Spleen (tissue), 11 donors: ENCODE measurements around the gene OR2AG2. TPM values are rescaled to one million over a fixed set of nuclear protein-coding genes. Genes with fewer than 3 reads are reported as not detected.
A peak's percentile ranks its signal among the peaks of the same experiment; 100 is the strongest.

Experiments
- DNase-seq: peaks from one replicate; pipeline ENCODE4 v3.0.0-alpha.2; 2020
- H3K27ac ChIP-seq, 8 donors: fragments of 200-600 bp; sonication (generic) in 7 of 8; 1 replicate in 4 of 8; 2 replicates in 4 of 8; pipeline versions ENCODE4 v1.5.0 to v1.8.0; 2016 to 2021; ENCODE audit warnings: inconsistent platforms in 4 of 8, mild to moderate bottlenecking in 4 of 8, moderate library complexity in 1 of 8
- H3K27me3 ChIP-seq, 7 donors: fragments of 200-600 bp; sonication (generic) in 6 of 7; replicated peaks in 1 of 7; 1 replicate in 4 of 7; 2 replicates in 3 of 7; pipeline versions ENCODE4 v1.5.0 to v1.8.0; 2016 to 2021; ENCODE audit warnings: inconsistent platforms in 3 of 7, mild to moderate bottlenecking in 1 of 7
- H3K36me3 ChIP-seq, 6 donors: fragments of 200-600 bp; sonication (generic) in 5 of 6; 1 replicate in 4 of 6; 2 replicates in 2 of 6; pipeline versions ENCODE4 v1.5.0 to v1.8.0; 2016 to 2021; ENCODE audit warnings: inconsistent platforms in 2 of 6
- H3K4me1 ChIP-seq, 6 donors: fragments of 200-600 bp; sonication (generic) in 5 of 6; 1 replicate in 3 of 6; 2 replicates in 3 of 6; pipeline versions ENCODE4 v1.5.0 to v1.8.0; 2016 to 2021; ENCODE audit warnings: inconsistent platforms in 3 of 6
- H3K4me3 ChIP-seq, 8 donors: fragments of 200-600 bp; sonication (generic) in 7 of 8; 1 replicate in 4 of 8; 2 replicates in 4 of 8; pipeline versions ENCODE4 v1.5.0 to v1.8.0; 2016 to 2021; ENCODE audit warnings: inconsistent platforms in 4 of 8, mild to moderate bottlenecking in 4 of 8, moderate library complexity in 2 of 8
- H3K9me3 ChIP-seq, 8 donors: fragments of 200-600 bp; sonication (generic) in 7 of 8; 1 replicate in 4 of 8; 2 replicates in 4 of 8; pipeline versions ENCODE4 v1.5.0 to v1.8.0; 2016 to 2021; ENCODE audit warnings: inconsistent platforms in 4 of 8
- POLR2A ChIP-seq, 3 donors: fragments of 450-650 bp; IDR thresholded peaks; one replicate each; pipeline ENCODE4 v1.5.1; 2017; ENCODE audit warnings: antibody characterized with exemption in 3 of 3, mild to moderate bottlenecking in 1 of 3
- POLR2AphosphoS5 ChIP-seq, 3 donors: sonication (generic); formaldehyde crosslinking; IDR thresholded peaks; one replicate each; pipeline ENCODE4 v1.5.1; 2017; ENCODE audit warnings: antibody characterized with exemption in 3 of 3
- WGBS, 5 donors: extraction: QIAGEN DNeasy Blood & Tissue Kit in 3 of 5; methylation state at CpG; one replicate each; pipeline versions ENCODE4 v1.1.5 to v1.1.7; 2013 to 2018; 5-methylcytosine and 5-hydroxymethylcytosine counted together
- intact Hi-C: fragments of 100-400 bp; cut with DNase I; formaldehyde crosslinking; loops from one replicate; pipeline ENCODE4 v1.15.0; 2023; ENCODE audit warnings: low total_unique reads
- polyA plus RNA-seq, 3 donors: library from polyadenylated mRNA; stranded (reverse); fragments of 200-250 nt; gene quantifications; one replicate each; pipeline ENCODE4 v1.2.1, GENCODE V29; 2013
- total RNA-seq, 7 donors: library from RNA; depleted of rRNA in 3 of 7; stranded (reverse); fragments of >200 nt in 3 of 7; fragmentation: NEBNext Ultra II Directional in 4 of 7; extraction: Animal tissue kit (Norgen Biotek cat#: 25700) in 4 of 7; gene quantifications; one replicate each; pipeline versions ENCODE4 v1.1.0 to v1.2.1, GENCODE V29; 2016 to 2021
- TF ChIP-seq, protein P1 (sequence below), 11 experiments: fragments of 200-600 bp in 7 of 11; fragments of 450-650 bp in 4 of 11; sonication (generic) in 4 of 11; IDR thresholded peaks in 8 of 11; conservative IDR thresholded peaks in 3 of 11; 1 replicate in 7 of 11; 2 replicates in 4 of 11; pipeline versions ENCODE4 v1.4.0 to v1.8.0; 2016 to 2021; ENCODE audit warnings: antibody characterized with exemption in 11 of 11, inconsistent platforms in 4 of 11, mild to moderate bottlenecking in 1 of 11
- donor health status: healthy with polysubstance abuse.
- donor health status: DM: no; HTN: no; CAD: no; lungs with moderate emphysema.
- donor health status: DM: no; HTN: no; CAD: no.
- donor health status: Bipolar disorder and iron deficiency.
- donor health status: healthy.
- donor health status: DM: no; HTN: no; CAD: no.
- donor health status: DM: yes; HTN: yes; CAD: no.

The OR2AG2 gene
- total and polyA plus RNA-seq, 10 donors, result 0.03 to 0.34 (median 0.18) TPM; not detected in 4

- intact Hi-C loops, result no loop called here
- H3K36me3 ChIP-seq, result peaks cover 0 to 72% (median 2%) of the 10 kb centered on the region in 6 donors
- TF ChIP-seq POLR2AphosphoS5 (IDR thresholded peaks at IDR 0.05), result no peak
- no peak for DNase-seq
- peak overlapping the region in 5 of 8 donors; percentile 9 to 62 (median 45) for H3K27ac ChIP-seq
- no peak overlapping the region for H3K4me3 ChIP-seq
- H3K4me1 ChIP-seq, result peaks cover 23 to 69% (median 63%) of the 10 kb centered on the region in 6 donors
- peaks cover 0 to 3% (median 0%) of the 10 kb centered on the region in 8 donors for H3K9me3 ChIP-seq
- no peaks in the 10 kb centered on the region for H3K27me3 ChIP-seq
- WGBS, 5 donors, result 60 to 71% (median 69%) methylated on average over 3 of the region's 3 CpGs
These were observed 38.2 kb downstream of the OR2AG2 start for GRCh38 chr11:6733326-6734275.

DNA sequence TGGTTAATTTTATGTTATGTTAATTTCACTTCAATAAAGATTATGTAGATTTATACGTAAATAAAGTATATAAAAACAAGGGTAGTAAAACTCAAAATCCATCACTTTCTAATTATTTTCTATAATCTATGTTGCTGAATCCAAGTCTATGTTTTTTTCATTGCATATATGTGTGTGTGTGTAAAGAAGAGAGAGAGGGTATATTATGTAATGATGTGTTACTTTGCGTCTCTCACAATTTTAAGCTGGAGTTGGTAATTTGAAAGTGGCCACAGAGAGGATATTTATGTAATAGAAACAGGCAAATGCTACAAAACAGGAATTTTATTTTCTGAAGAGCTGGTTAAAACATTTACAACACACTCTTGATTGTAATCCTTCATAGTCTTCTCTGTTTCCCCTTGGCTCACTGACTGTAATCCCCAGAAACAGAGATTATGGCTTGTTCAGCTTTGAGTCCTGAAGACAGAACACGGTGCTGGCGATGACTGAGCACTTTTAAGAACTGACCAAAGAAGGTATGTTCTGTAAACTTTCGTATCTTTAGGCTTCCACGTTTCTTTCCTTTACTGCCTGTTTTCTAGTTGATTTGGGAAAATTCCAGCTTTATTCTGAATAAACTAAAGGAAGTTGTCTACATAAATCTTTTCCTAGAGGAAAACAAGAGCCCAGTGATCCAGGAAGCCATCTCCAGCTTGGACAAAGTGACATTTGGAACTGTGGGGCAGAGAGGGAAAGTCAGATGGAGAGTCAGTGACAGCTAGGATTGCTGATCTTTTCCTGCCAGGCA lies 43.6 kb downstream of the OR2AG2 start:
- Histone ChIP-seq H3K36me3 (peaks cover 0 to 70% (median 9%) of the 10 kb centered on the region in 6 donors), H3K4me3 (peak overlapping the region in 1 of 8 donors; percentile 2), H3K27me3 (no peaks in the 10 kb centered on the region), H3K4me1 (peaks cover 0 to 52% (median 32%) of the 10 kb centered on the region in 6 donors), H3K9me3 (peaks cover 0 to 46% (median 13%) of the 10 kb centered on the region in 8 donors), H3K27ac (peak overlapping the region in 7 of 8 donors; percentile 41 to 75 (median 58))
- no peak for DNase-seq
- intact Hi-C loops, result no loop called here
- WGBS, 5 donors, result 41 to 67% (median 58%) methylated on average over 6 of the region's 6 CpGs
- TF ChIP-seq, protein P1, sequence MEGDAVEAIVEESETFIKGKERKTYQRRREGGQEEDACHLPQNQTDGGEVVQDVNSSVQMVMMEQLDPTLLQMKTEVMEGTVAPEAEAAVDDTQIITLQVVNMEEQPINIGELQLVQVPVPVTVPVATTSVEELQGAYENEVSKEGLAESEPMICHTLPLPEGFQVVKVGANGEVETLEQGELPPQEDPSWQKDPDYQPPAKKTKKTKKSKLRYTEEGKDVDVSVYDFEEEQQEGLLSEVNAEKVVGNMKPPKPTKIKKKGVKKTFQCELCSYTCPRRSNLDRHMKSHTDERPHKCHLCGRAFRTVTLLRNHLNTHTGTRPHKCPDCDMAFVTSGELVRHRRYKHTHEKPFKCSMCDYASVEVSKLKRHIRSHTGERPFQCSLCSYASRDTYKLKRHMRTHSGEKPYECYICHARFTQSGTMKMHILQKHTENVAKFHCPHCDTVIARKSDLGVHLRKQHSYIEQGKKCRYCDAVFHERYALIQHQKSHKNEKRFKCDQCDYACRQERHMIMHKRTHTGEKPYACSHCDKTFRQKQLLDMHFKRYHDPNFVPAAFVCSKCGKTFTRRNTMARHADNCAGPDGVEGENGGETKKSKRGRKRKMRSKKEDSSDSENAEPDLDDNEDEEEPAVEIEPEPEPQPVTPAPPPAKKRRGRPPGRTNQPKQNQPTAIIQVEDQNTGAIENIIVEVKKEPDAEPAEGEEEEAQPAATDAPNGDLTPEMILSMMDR (IDR thresholded peaks at IDR 0.05 in 8 of 11, conservative IDR thresholded peaks at IDR 0.05 in 3 of 11), result no peak
- peak in 1 of 3 donors; percentile 24 for TF ChIP-seq POLR2AphosphoS5 (IDR thresholded peaks at IDR 0.05)
- TF ChIP-seq POLR2A (IDR thresholded peaks at IDR 0.05), result no peak

DNA sequence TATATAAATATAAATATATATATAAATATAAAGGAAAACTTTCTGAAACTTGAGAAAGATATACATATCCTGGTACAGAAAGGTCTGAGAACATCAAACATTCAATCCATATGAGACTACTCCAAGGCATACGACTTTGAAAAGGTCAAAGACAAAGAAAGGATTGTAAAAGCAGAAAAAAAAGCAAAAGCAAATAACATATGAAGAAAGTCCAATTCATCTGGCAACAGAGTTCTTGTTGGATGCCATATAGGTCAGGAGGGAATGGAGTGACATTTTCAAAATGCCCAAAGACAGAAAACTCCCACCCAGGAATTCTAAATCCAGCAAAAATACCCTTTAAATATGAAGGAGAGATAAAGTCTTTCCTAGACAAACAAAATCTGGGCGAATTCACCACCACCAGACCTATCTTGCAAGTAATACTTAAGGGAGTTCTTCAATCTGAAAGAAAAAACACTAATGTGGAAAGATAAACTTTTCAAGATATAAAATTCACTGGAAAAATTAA lies 46.3 kb downstream of the OR2AG2 start:
- 79 to 88% (median 85%) methylated on average over 2 of the region's 2 CpGs for WGBS, 5 donors
- Histone ChIP-seq H3K4me3 (no peak overlapping the region), H3K27me3 (no peaks in the 10 kb centered on the region), H3K9me3 (peaks cover 0 to 53% (median 15%) of the 10 kb centered on the region in 8 donors), H3K27ac (no peak overlapping the region), H3K4me1 (peaks cover 8 to 75% (median 48%) of the 10 kb centered on the region in 6 donors), H3K36me3 (peaks cover 0 to 86% (median 20%) of the 10 kb centered on the region in 6 donors)
- TF ChIP-seq POLR2A (IDR thresholded peaks at IDR 0.05) (no peak), POLR2AphosphoS5 (IDR thresholded peaks at IDR 0.05) (no peak)
- TF ChIP-seq, protein P1 (IDR thresholded peaks at IDR 0.05 in 8 of 11, conservative IDR thresholded peaks at IDR 0.05 in 3 of 11), result no peak
- DNase-seq, result no peak
- intact Hi-C loops, result no loop called here

GRCh38 chr11:6724013-6724412 lies 47.8 kb downstream of the OR2AG2 start:
- peaks cover 3 to 99% (median 23%) of the 10 kb centered on the region in 6 donors for H3K36me3 ChIP-seq
- DNase-seq, result no peak
- 88 to 100% (median 94%) methylated on average over 1 of the region's 1 CpG for WGBS, 5 donors
- TF ChIP-seq, protein P1 (IDR thresholded peaks at IDR 0.05 in 8 of 11, conservative IDR thresholded peaks at IDR 0.05 in 3 of 11), result no peak
- TF ChIP-seq POLR2A (IDR thresholded peaks at IDR 0.05) (no peak), POLR2AphosphoS5 (IDR thresholded peaks at IDR 0.05) (no peak)
- intact Hi-C loops, result no loop called here
- H3K27me3 ChIP-seq, result no peaks in the 10 kb centered on the region
- no peak overlapping the region for H3K27ac ChIP-seq
- peaks cover 8 to 81% (median 46%) of the 10 kb centered on the region in 6 donors for H3K4me1 ChIP-seq
- H3K9me3 ChIP-seq, result peaks cover 0 to 55% (median 15%) of the 10 kb centered on the region in 8 donors
- H3K4me3 ChIP-seq, result no peak overlapping the region
